HCT116 (cell line): ENCODE measurements around the gene GALNT18. TPM values are rescaled to one million over a fixed set of nuclear protein-coding genes. Genes with fewer than 3 reads are reported as not detected.

Experiments used
- ATAC-seq: fragments of 200-7000 bp; cut with Tn5 transposase; 2 replicates; pipeline ENCODE4 v1.9.1; 2020; ENCODE audit warnings: mild to moderate bottlenecking, moderate library complexity
- BruUV-seq: library from RNA; stranded (reverse); fragments of 400-500 nt; replicated peaks from 2 replicates; lab custom pipeline; 2021; lab: Mats Ljungman, UMichigan
- CTCF ChIA-PET: fragments of 300-600 bp; sonication (Branson Sonifier 250); formaldehyde crosslinking; loops from one replicate; lab custom pipeline; 2021; ENCODE audit warnings: antibody characterized with exemption; lab: Charles Lee
- POLR2A ChIA-PET: fragments of 300-600, 350-600 bp; sonication (Branson Sonifier 250); formaldehyde crosslinking; loops from one replicate; lab custom pipeline; 2021; ENCODE audit warnings: antibody characterized with exemption; lab: Charles Lee
- RAD21 ChIA-PET, 2 experiments: fragments of 300-600 bp; sonication (Branson Sonifier 250); formaldehyde crosslinking; loops; one replicate each; lab custom pipeline; 2023; ENCODE audit warnings: low total read pairs in 2 of 2; ENCODE audit not compliant: uncharacterized antibody in 2 of 2, unreplicated experiment in 2 of 2, low non-redundant PET in 1 of 2; lab: Charles Lee
- DNase-seq: peaks from one replicate; pipeline ENCODE4 v3.0.0-alpha.2; 2010; ENCODE audit warnings: low read depth, low spot score
- H2AFZ ChIP-seq: fragments of 200-600 bp; shearing (Covaris generic), sonication (generic); 2 replicates; pipeline ENCODE4 v1.6.1; 2017; ENCODE audit warnings: low read depth, mixed run types, mixed read lengths, antibody characterized with exemption, low read length; ENCODE audit not compliant: poor library complexity, severe bottlenecking
- H3K27ac ChIP-seq: 2 replicates; pipeline ENCODE4 v1.5.1; 2012; ENCODE audit warnings: low read depth, low read length
- H3K27me3 ChIP-seq: fragments of 200-600 bp; sonication (generic); 2 replicates; pipeline ENCODE4 v1.6.1; 2016; ENCODE audit warnings: mixed run types, low read length, mixed read lengths; ENCODE audit not compliant: insufficient read depth
- H3K36me3 ChIP-seq, 2 experiments: fragments of 200-500 bp in 1 of 2; fragments of 200-600 bp in 1 of 2; sonication (Bioruptor generic) in 1 of 2; sonication (generic) in 1 of 2; 2 replicates each; pipeline versions ENCODE4 v1.5.1 to v1.6.1; 2014 to 2016; ENCODE audit warnings: low read length in 2 of 2, inconsistent platforms in 1 of 2, mixed read lengths in 1 of 2, mixed run types in 1 of 2; ENCODE audit not compliant: insufficient read depth in 2 of 2, control insufficient read depth in 1 of 2
- H3K4me1 ChIP-seq, 2 experiments: fragments of 200-600 bp in 1 of 2; sonication (generic) in 1 of 2; 2 replicates each; pipeline versions ENCODE4 v1.5.1 to v1.6.1; 2012 to 2017; ENCODE audit warnings: low read length in 2 of 2, inconsistent platforms in 1 of 2, mild to moderate bottlenecking in 1 of 2, mixed read lengths in 1 of 2, mixed run types in 1 of 2, moderate library complexity in 1 of 2; ENCODE audit not compliant: insufficient read depth in 2 of 2, control insufficient read depth in 1 of 2
- H3K4me2 ChIP-seq: fragments of 200-600 bp; sonication (generic); 2 replicates; pipeline ENCODE4 v1.6.1; 2017; ENCODE audit warnings: mixed run types, low read length, mixed read lengths
- H3K4me3 ChIP-seq, 2 experiments: fragments of 200-600 bp in 1 of 2; sonication (generic) in 1 of 2; replicated peaks in 1 of 2; 2 replicates each; pipeline ENCODE4 v1.5.1; 2011 to 2016; ENCODE audit warnings: low read length in 2 of 2, control low read depth in 1 of 2, low read depth in 1 of 2, mild to moderate bottlenecking in 1 of 2, mixed read lengths in 1 of 2, mixed run types in 1 of 2
- H3K79me2 ChIP-seq: fragments of 200-600 bp; sonication (generic); 2 replicates; pipeline ENCODE4 v1.6.1; 2017; ENCODE audit warnings: mild to moderate bottlenecking, mixed run types, low read length, moderate library complexity, mixed read lengths; ENCODE audit not compliant: insufficient read depth
- H3K9ac ChIP-seq: fragments of 200-600 bp; sonication (generic); 2 replicates; pipeline ENCODE4 v1.6.1; 2016; ENCODE audit warnings: low read length, mixed read lengths
- H3K9me2 ChIP-seq: fragments of 200-600 bp; sonication (generic), shearing (Covaris generic); 2 replicates; pipeline ENCODE4 v1.6.1; 2017; ENCODE audit warnings: mixed run types, mild to moderate bottlenecking, moderate library complexity; ENCODE audit not compliant: insufficient read depth
- H3K9me3 ChIP-seq, 2 experiments: fragments of 200-500 bp in 1 of 2; fragments of 200-600 bp in 1 of 2; sonication (Bioruptor generic) in 1 of 2; sonication (generic) in 1 of 2; 2 replicates each; pipeline ENCODE4 v1.6.1; 2014 to 2017; ENCODE audit warnings: low read length in 2 of 2, mixed read lengths in 2 of 2, inconsistent platforms in 1 of 2, low read depth in 1 of 2, mild to moderate bottlenecking in 1 of 2, mixed run types in 1 of 2, moderate library complexity in 1 of 2; ENCODE audit not compliant: control insufficient read depth in 1 of 2, insufficient read depth in 1 of 2
- H4K20me1 ChIP-seq: fragments of 200-600 bp; sonication (generic), shearing (Covaris generic); 2 replicates; pipeline ENCODE4 v1.6.1; 2017; ENCODE audit warnings: mixed run types, mild to moderate bottlenecking, moderate library complexity; ENCODE audit not compliant: insufficient read depth
- ATF3 ChIP-seq: IDR thresholded peaks from 2 replicates; pipeline ENCODE4 v1.6.1; 2012
- CBX3 ChIP-seq: IDR thresholded peaks from 2 replicates; pipeline ENCODE4 v1.6.1; 2012; ENCODE audit warnings: low read depth
- CEBPB ChIP-seq: IDR thresholded peaks from 2 replicates; pipeline ENCODE4 v1.6.1; 2012; ENCODE audit warnings: low read depth
- ELF1 ChIP-seq: IDR thresholded peaks from 2 replicates; pipeline ENCODE4 v1.6.1; 2012; ENCODE audit warnings: low read depth, borderline replicate concordance
- EZH2 ChIP-seq: fragments of 200-600 bp; sonication (generic); IDR thresholded peaks from 2 replicates; pipeline ENCODE4 v1.6.1; 2017; ENCODE audit warnings: antibody characterized with exemption, mixed run types
- MAX ChIP-seq: IDR thresholded peaks from 2 replicates; pipeline ENCODE4 v1.6.1; 2012
- POLR2A ChIP-seq: IDR thresholded peaks from 2 replicates; pipeline ENCODE4 v1.7.0; 2011; ENCODE audit warnings: borderline replicate concordance; ENCODE audit not compliant: insufficient read depth, insufficient read length; ENCODE audit errors: extremely low read depth
- POLR2AphosphoS5 ChIP-seq: IDR thresholded peaks from 2 replicates; pipeline ENCODE4 v1.6.1; 2011; ENCODE audit warnings: mild to moderate bottlenecking, low read depth, low read length, moderate library complexity
- REST ChIP-seq: IDR thresholded peaks from 2 replicates; pipeline ENCODE4 v1.6.1; 2012; ENCODE audit warnings: low read depth
- SIN3A ChIP-seq: IDR thresholded peaks from 2 replicates; pipeline ENCODE4 v1.6.1; 2012; ENCODE audit warnings: low read depth
- SP1 ChIP-seq: IDR thresholded peaks from 2 replicates; pipeline ENCODE4 v1.6.1; 2012; ENCODE audit warnings: low read depth
- YY1 ChIP-seq: IDR thresholded peaks from 2 replicates; pipeline ENCODE4 v1.6.1; 2011; ENCODE audit warnings: low read length, low read depth, moderate library complexity, mild to moderate bottlenecking; ENCODE audit not compliant: insufficient replicate concordance; ENCODE audit errors: extremely low read depth
- ZFX ChIP-seq: fragments of 450-650 bp; IDR thresholded peaks from 2 replicates; pipeline ENCODE4 v1.6.1; 2017
- intact Hi-C: fragments of 100-400 bp; cut with micrococcal nuclease; formaldehyde crosslinking; loops from 2 replicates; pipeline ENCODE4 v1.10.0; 2022
- total RNA-seq: library from RNA; stranded (reverse); gene quantifications from one replicate; pipeline ENCODE4 v1.2.1, GENCODE V29; 2021; ENCODE audit not compliant: unreplicated experiment

Gene GALNT18
- total RNA-seq, 1 experiment from 2014 or later = 19.9 TPM

- TF ChIP-seq REST (no peak), CEBPB (no peak), POLR2AphosphoS5 (no peak), POLR2A (no peak), ZFX (no peak), CBX3 (no peak)
- TF ChIP-seq, all 23 proteins: peak for 0
These were observed 319.2 kb downstream of the GALNT18 start (continued) for GRCh38 chr11:11302565-11302964.

DNA sequence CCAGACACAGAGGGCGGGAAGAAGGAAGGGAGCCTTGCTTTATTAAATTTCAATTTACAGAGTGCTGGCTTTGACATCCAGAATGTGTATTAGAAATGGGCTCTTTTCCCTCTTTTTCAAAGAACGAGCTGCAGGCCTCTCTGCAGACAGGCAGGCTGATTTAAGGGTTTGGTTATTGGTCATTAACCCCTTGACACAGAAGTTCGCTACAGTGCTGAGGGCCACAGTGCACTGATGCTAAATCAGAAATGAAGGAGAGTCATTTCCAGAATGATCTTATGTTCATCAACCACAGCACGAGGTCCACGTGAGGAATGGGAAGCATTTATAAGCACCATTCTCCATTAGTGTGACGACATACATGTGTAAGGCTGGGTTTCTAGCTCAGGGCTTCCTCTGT is 320.6 kb downstream of the GALNT18 start:
- CTCF ChIA-PET = no interaction called here
- RAD21 ChIA-PET = no interaction called here
- no peak overlapping the region for H3K9ac ChIP-seq
- no TSS peak for BruUV-seq
- intact Hi-C loops = no loop called here
- H3K4me2 ChIP-seq = no peak overlapping the region
- ATAC-seq = no peak
- no peak for TF ChIP-seq SP1
- no peak for TF ChIP-seq ATF3
- no peak for TF ChIP-seq MAX
- no peak for TF ChIP-seq SIN3A
- TF ChIP-seq YY1 = no peak
- no peak for TF ChIP-seq ELF1
- TF ChIP-seq EZH2 = no peak
- no peak for TF ChIP-seq POLR2A
- H3K9me2 ChIP-seq = no peaks in the 10 kb centered on the region
- no peaks in the 10 kb centered on the region for H3K9me3 ChIP-seq
- POLR2A ChIA-PET = no interaction called here
- no peaks in the 10 kb centered on the region for H4K20me1 ChIP-seq
- H3K27me3 ChIP-seq = no peaks in the 10 kb centered on the region
- H3K27ac ChIP-seq = no peak overlapping the region
- no peak overlapping the region for H3K4me3 ChIP-seq
- H3K4me1 ChIP-seq = no peaks in the 10 kb centered on the region
- no peaks in the 10 kb centered on the region for H3K36me3 ChIP-seq
- H2AFZ ChIP-seq = no peak overlapping the region
- DNase-seq = no peak
- H3K79me2 ChIP-seq = no peaks in the 10 kb centered on the region
